ENCODE results near the gene GPX1. TPM values are rescaled to one million over a fixed set of nuclear protein-coding genes. Genes with fewer than 3 reads are reported as not detected.
"Not testable (repeated sequence)": the region's sequence is repeated elsewhere in the genome, so short reads cannot be mapped to it uniquely, and the experiment has no call there.

GPX1 gene
- total RNA-seq, 1 donor from 2014 or later = 633 TPM

DNA sequence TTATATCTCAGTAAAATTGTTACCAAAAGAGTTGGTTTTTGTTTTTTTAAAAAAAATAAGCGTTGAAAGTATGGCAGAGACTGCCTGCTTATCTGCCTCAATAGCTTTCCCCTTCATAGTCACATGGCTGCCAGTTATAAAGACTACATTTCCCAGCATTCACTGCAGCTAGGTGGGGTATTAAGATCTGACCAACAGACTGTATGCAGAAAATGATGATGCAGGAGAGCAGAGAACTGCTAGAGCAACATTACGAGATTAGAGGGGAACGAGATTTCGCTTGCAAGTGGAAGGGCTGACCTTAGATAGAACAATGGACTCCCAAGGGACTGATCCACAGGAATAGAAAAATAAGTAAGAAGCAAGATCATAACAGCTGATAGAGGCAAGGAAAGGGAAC lies 39.3 kb upstream of the GPX1 start:
- DNase-seq (ENCODE audit: low read depth) (no peak), FAIRE-seq (no peak)
- H3K36me3 ChIP-seq (ENCODE audit: control insufficient read depth, insufficient read depth, low read length) = peaks cover 5% of the 10 kb centered on the region
- TF ChIP-seq, protein P1, sequence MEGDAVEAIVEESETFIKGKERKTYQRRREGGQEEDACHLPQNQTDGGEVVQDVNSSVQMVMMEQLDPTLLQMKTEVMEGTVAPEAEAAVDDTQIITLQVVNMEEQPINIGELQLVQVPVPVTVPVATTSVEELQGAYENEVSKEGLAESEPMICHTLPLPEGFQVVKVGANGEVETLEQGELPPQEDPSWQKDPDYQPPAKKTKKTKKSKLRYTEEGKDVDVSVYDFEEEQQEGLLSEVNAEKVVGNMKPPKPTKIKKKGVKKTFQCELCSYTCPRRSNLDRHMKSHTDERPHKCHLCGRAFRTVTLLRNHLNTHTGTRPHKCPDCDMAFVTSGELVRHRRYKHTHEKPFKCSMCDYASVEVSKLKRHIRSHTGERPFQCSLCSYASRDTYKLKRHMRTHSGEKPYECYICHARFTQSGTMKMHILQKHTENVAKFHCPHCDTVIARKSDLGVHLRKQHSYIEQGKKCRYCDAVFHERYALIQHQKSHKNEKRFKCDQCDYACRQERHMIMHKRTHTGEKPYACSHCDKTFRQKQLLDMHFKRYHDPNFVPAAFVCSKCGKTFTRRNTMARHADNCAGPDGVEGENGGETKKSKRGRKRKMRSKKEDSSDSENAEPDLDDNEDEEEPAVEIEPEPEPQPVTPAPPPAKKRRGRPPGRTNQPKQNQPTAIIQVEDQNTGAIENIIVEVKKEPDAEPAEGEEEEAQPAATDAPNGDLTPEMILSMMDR (IDR thresholded peaks at IDR 0.05; ENCODE audit: insufficient read depth, low read length, severe bottlenecking) = no peak
- H3K27me3 ChIP-seq (ENCODE audit: control insufficient read depth, insufficient read depth, low read length) = no peaks in the 10 kb centered on the region
- no peak overlapping the region for H3K4me3 ChIP-seq (ENCODE audit: low read depth, low read length)

DNA sequence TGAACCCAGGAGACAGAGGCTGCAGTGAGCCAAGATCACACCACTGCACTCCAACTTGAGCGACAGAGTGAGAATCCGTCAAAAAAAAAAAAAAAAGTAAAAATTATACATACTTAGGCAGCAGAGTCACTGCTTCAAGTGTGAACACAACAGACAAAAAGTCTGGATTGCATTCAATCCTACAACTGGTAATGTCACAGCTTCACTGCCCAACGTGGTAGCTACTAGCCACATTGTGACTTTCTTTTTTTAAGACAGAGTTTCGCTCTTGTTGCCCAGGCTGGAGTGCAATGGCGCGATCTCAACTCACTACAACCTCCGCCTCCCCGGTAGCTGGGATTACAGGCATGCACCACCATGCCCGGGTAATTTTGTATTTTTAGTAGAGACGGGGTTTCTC lies 33.2 kb upstream of the GPX1 start:
- not testable (repeated sequence) for H3K27me3 ChIP-seq (ENCODE audit: control insufficient read depth, insufficient read depth, low read length); H3K4me3 ChIP-seq (ENCODE audit: low read depth, low read length); DNase-seq (ENCODE audit: low read depth); H3K36me3 ChIP-seq (ENCODE audit: control insufficient read depth, insufficient read depth, low read length); FAIRE-seq

DNA sequence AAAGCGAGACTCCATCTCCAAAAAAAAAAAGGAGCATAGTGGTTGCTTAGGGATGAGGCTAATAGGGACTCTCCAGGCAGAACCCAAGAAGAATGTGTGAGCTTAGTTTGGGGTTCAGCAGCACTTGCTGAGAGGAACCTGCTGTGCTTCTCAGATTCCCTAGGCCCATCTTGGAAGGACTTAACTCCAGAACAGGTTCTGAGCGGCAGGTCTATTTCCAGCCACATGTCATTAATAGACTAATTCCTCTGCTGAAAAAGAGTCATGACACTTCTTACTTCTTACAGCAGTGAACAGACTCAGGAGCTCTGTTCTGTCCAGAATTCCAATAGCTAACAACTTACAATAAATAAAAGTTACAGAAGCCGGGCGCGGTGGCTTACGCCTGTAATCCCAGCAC lies 31.1 kb upstream of the GPX1 start:
- H3K36me3 ChIP-seq (ENCODE audit: control insufficient read depth, insufficient read depth, low read length) = peaks cover 2% of the 10 kb centered on the region
- H3K4me3 ChIP-seq (ENCODE audit: low read depth, low read length) = no peak overlapping the region
- H3K27me3 ChIP-seq (ENCODE audit: control insufficient read depth, insufficient read depth, low read length) = no peaks in the 10 kb centered on the region
- FAIRE-seq (no peak), DNase-seq (ENCODE audit: low read depth) (no peak)
- TF ChIP-seq, protein P1 (IDR thresholded peaks at IDR 0.05; ENCODE audit: insufficient read depth, low read length, severe bottlenecking) = no peak

DNA sequence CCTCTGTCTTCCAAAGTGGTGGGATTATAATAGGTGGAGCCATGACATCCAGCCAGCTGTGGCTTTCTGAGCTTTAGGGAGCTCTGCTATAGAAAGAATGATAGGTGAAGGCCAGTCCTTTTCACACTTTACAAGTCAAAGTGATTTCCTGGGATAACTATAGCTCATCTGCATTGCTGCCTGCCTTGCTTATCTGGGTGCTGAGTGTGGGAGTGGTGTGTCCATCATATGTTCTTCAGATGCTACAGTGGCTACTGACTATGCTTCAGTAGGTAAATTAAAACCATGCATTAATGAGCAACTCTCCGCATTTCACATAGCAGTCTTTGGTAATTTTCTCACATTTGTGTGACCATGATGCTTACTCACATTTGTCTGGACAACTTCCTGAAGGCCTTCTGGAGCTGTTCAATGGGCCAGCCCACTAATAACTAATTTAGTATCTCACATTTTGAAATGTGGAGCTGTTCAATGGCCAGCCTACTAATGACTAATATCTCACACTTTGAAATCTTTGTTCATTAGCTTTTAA lies 30.2 kb upstream of the GPX1 start:
- Histone ChIP-seq H3K27me3 (ENCODE audit: control insufficient read depth, insufficient read depth, low read length) (no peaks in the 10 kb centered on the region), H3K36me3 (ENCODE audit: control insufficient read depth, insufficient read depth, low read length) (peaks cover 2% of the 10 kb centered on the region), H3K4me3 (ENCODE audit: low read depth, low read length) (no peak overlapping the region)
- FAIRE-seq (no peak), DNase-seq (ENCODE audit: low read depth) (peak; percentile 74)
- TF ChIP-seq, protein P1 (IDR thresholded peaks at IDR 0.05; ENCODE audit: insufficient read depth, low read length, severe bottlenecking) = no peak

DNA sequence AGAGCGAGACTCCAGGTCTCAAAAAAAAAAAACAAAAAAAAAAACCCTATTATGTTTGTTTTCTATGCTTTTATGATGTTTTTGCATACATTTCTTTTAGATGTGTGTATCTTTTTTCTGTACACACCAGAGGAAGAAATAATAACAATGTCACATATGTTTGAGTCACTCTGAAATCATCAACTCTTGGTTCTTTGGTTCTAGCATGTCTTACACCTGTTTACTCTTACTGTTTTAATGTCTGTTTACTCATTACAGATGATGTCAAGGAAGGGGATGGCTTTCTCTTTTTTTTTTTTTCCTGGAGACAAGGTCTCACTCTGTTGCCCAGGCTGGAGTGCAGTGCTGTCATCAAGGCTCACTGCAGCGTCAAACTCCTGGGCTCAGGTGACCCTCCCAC lies 29.6 kb upstream of the GPX1 start:
- TF ChIP-seq, protein P1 (IDR thresholded peaks at IDR 0.05; ENCODE audit: insufficient read depth, low read length, severe bottlenecking) = no peak
- no peak for FAIRE-seq
- Histone ChIP-seq H3K4me3 (ENCODE audit: low read depth, low read length) (no peak overlapping the region), H3K36me3 (ENCODE audit: control insufficient read depth, insufficient read depth, low read length) (peaks cover 2% of the 10 kb centered on the region), H3K27me3 (ENCODE audit: control insufficient read depth, insufficient read depth, low read length) (no peaks in the 10 kb centered on the region)
- DNase-seq (ENCODE audit: low read depth) = peak; percentile 87

DNA sequence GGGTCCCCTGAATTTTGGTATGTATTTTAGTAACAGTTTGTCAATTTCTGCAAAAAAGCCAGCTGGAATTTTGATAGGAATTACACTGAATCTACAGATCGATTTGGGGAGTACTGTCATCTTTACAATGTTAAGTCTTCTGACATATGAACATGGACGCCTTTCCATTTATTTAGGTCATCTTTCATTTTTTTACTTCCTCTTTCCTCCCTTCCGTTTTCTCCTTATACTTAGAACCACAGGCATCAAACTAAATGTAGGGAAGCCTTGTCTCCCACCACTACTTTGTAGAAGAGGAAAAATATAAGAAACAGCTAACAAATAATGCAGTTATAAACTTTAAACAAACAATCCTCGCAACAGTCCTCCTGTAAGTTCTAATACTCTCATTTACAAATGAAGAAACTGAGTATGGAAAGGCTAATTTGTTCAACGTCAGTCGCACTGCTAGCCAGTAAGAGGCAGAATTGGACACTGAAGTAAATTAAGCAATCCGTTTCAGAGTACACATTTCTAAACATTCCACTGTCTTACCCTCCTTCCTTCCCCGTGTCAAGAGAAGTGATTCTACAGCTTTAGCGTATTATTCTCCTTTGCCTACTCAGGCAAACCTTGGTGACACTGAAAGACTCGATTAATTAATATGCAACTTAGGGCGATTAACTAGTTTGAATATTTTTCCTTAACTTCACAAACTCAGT lies 28.1 kb upstream of the GPX1 start:
- no peak for FAIRE-seq
- Histone ChIP-seq H3K36me3 (ENCODE audit: control insufficient read depth, insufficient read depth, low read length) (peaks cover 4% of the 10 kb centered on the region), H3K4me3 (ENCODE audit: low read depth, low read length) (no peak overlapping the region), H3K27me3 (ENCODE audit: control insufficient read depth, insufficient read depth, low read length) (no peaks in the 10 kb centered on the region)
- TF ChIP-seq, protein P1 (IDR thresholded peaks at IDR 0.05; ENCODE audit: insufficient read depth, low read length, severe bottlenecking) = no peak
- DNase-seq (ENCODE audit: low read depth) = no peak

All from bronchial epithelial cell (primary cell).